CD4-positive, alpha-beta memory T cell (primary cell): ENCODE results near the gene DPAGT1. TPM values are rescaled to one million over a fixed set of nuclear protein-coding genes. Genes with fewer than 3 reads are reported as not detected.

Source experiments
- CTCF ChIA-PET: fragments of 350-600 bp; sonication (Branson Sonifier 250); formaldehyde crosslinking; loops from one replicate; lab custom pipeline; 2021; ENCODE audit warnings: inconsistent platforms; ENCODE audit not compliant: partially characterized antibody; lab: Charles Lee
- POLR2A ChIA-PET: fragments of 350-600 bp; sonication (Branson Sonifier 250); formaldehyde crosslinking; loops from one replicate; lab custom pipeline; 2021; ENCODE audit not compliant: partially characterized antibody; lab: Charles Lee
- DNase-seq, 5 donors: peaks; one replicate each; pipeline versions ENCODE4 v3.0.0 to v3.0.0-alpha.2; 2020 to 2022; ENCODE audit warnings: mixed read lengths in 1 of 5
- H3K27ac ChIP-seq: one replicate; pipeline ENCODE4 v1.7.0; 2013; ENCODE audit warnings: low read depth, low read length
- H3K27me3 ChIP-seq: 2 replicates; pipeline ENCODE4 v1.7.0; 2013; ENCODE audit warnings: mild to moderate bottlenecking, low read length, moderate library complexity; ENCODE audit not compliant: insufficient read depth
- H3K36me3 ChIP-seq: 2 replicates; pipeline ENCODE4 v1.7.0; 2013; ENCODE audit warnings: mild to moderate bottlenecking, low read length, moderate library complexity; ENCODE audit not compliant: insufficient read depth
- H3K4me1 ChIP-seq: 2 replicates; pipeline ENCODE4 v1.7.0; 2013; ENCODE audit warnings: mild to moderate bottlenecking, low read length, moderate library complexity; ENCODE audit not compliant: insufficient read depth
- H3K4me3 ChIP-seq, 2 donors: one replicate each; pipeline ENCODE4 v1.7.0; 2013; ENCODE audit warnings: low read length in 2 of 2, mild to moderate bottlenecking in 1 of 2
- H3K9me3 ChIP-seq, 2 donors: one replicate each; pipeline ENCODE4 v1.7.0; 2013; ENCODE audit warnings: low read length in 2 of 2, control low read depth in 1 of 2; ENCODE audit not compliant: control insufficient read depth in 1 of 2
- H3K27ac Mint-ChIP-seq, 7 donors: one replicate each; pipeline ENCODE4 v1.8.0; 2020 to 2021; ENCODE audit warnings: mixed read lengths in 7 of 7, mild to moderate bottlenecking in 6 of 7, inconsistent platforms in 3 of 7, moderate library complexity in 3 of 7
- H3K27me3 Mint-ChIP-seq, 2 donors: one replicate each; pipeline ENCODE4 v1.8.0; 2020 to 2021; ENCODE audit warnings: mixed read lengths in 2 of 2
- H3K36me3 Mint-ChIP-seq, 2 donors: one replicate each; pipeline ENCODE4 v1.8.0; 2020 to 2021; ENCODE audit warnings: mixed read lengths in 2 of 2, inconsistent platforms in 1 of 2, mild to moderate bottlenecking in 1 of 2
- H3K4me1 Mint-ChIP-seq, 4 donors: one replicate each; pipeline ENCODE4 v1.8.0; 2020 to 2021; ENCODE audit warnings: mixed read lengths in 4 of 4, mild to moderate bottlenecking in 1 of 4
- H3K4me3 Mint-ChIP-seq, 8 donors: one replicate each; pipeline ENCODE4 v1.8.0; 2020 to 2021; ENCODE audit warnings: mixed read lengths in 8 of 8, mild to moderate bottlenecking in 7 of 8, moderate library complexity in 6 of 8, inconsistent platforms in 3 of 8
- H3K9me3 Mint-ChIP-seq, 8 donors: one replicate each; pipeline ENCODE4 v1.8.0; 2020 to 2021; ENCODE audit warnings: mixed read lengths in 8 of 8, mild to moderate bottlenecking in 5 of 8, inconsistent platforms in 3 of 8, moderate library complexity in 1 of 8
- intact Hi-C: fragments of 100-400 bp; cut with micrococcal nuclease; formaldehyde crosslinking; loops from one replicate; pipeline ENCODE4 v1.15.1; 2023
- polyA plus RNA-seq, 2 donors: library from polyadenylated mRNA; unstranded; fragments of 300-500 nt; fragmentation: Illumina TruSeq; gene quantifications; one replicate each; pipeline ENCODE4 v1.2.3, GENCODE V29; 2021
- total RNA-seq, 2 experiments: library from RNA; stranded (reverse); gene quantifications; one replicate each; pipeline ENCODE4 v1.2.3, GENCODE V29; 2021

DPAGT1 gene
- total and polyA plus RNA-seq, 4 experiments from 2014 or later = 32.9 to 52.3 (median 52.2) TPM

GRCh38 chr11:119111361-119111925, 9.8 kb upstream of the DPAGT1 start:
- H3K4me3 ChIP-seq = no peak overlapping the region
- H3K27me3 ChIP-seq = no peaks in the 10 kb centered on the region
- H3K4me1 Mint-ChIP-seq = peaks cover 33 to 64% (median 48%) of the 10 kb centered on the region in 4 donors
- peaks cover 39 to 49% of the 10 kb centered on the region in 2 donors for H3K36me3 Mint-ChIP-seq
- intact Hi-C loops = no loop called here
- no peaks in the 10 kb centered on the region for H3K9me3 ChIP-seq
- no peaks in the 10 kb centered on the region for H3K27me3 Mint-ChIP-seq
- no peak overlapping the region for H3K27ac ChIP-seq
- CTCF ChIA-PET = interaction anchor here (1.2 to 1.7 kb wide), 3 partner anchors 9 to 17 kb away, joined by 5 to 7 read pairs (median 5); partner anchors contain the start of gene HINFP
- H3K9me3 Mint-ChIP-seq = no peaks in the 10 kb centered on the region
- H3K36me3 ChIP-seq = peaks cover 37% of the 10 kb centered on the region
- H3K4me1 ChIP-seq = peaks cover 56% of the 10 kb centered on the region
- peak overlapping the region in 2 of 8 donors; percentile 11 to 48 for H3K4me3 Mint-ChIP-seq
- no peak for DNase-seq
- peak overlapping the region in 6 of 7 donors; percentile 2 to 85 (median 72) for H3K27ac Mint-ChIP-seq
- POLR2A ChIA-PET = interaction anchor here (1.7 to 13.3 kb wide), 5 partner anchors 9 to 95 kb away, joined by 4 to 210 read pairs (median 8); partner anchors contain the start of genes CBL, DPAGT1 and HINFP

GRCh38 chr11:119110439-119110838, 8.8 kb upstream of the DPAGT1 start:
- DNase-seq = no peak
- Mint-ChIP-seq H3K4me1 (peaks cover 27 to 62% (median 46%) of the 10 kb centered on the region in 4 donors), H3K9me3 (no peaks in the 10 kb centered on the region), H3K27ac (peak overlapping the region; percentile 3 to 79 (median 57)), H3K4me3 (peak overlapping the region in 2 of 8 donors; percentile 1 to 24), H3K27me3 (no peaks in the 10 kb centered on the region), H3K36me3 (peaks cover 33 to 46% of the 10 kb centered on the region in 2 donors)
- POLR2A ChIA-PET = interaction anchor here (0.9 to 13.3 kb wide), 5 partner anchors 8 to 96 kb away, joined by 3 to 210 read pairs (median 24); partner anchors contain the start of genes CBL, DPAGT1, HINFP and NLRX1
- Histone ChIP-seq H3K27me3 (no peaks in the 10 kb centered on the region), H3K9me3 (no peaks in the 10 kb centered on the region), H3K36me3 (peaks cover 37% of the 10 kb centered on the region), H3K4me3 (no peak overlapping the region), H3K27ac (peak overlapping the region; percentile 12), H3K4me1 (peaks cover 52% of the 10 kb centered on the region)
- intact Hi-C loops = no loop called here
- CTCF ChIA-PET = interaction anchor here (1.1 to 1.2 kb wide), 2 partner anchors 16 to 43 kb away, joined by 3 to 5 read pairs; partner anchors contain the start of gene VPS11

- no peak for DNase-seq
- intact Hi-C loops = no loop called here
- H3K9me3 Mint-ChIP-seq = no peaks in the 10 kb centered on the region
- peak overlapping the region in 7 of 8 donors; percentile 86 to 93 (median 90) for H3K4me3 Mint-ChIP-seq
- Histone ChIP-seq H3K4me1 (peaks cover 46% of the 10 kb centered on the region), H3K27me3 (no peaks in the 10 kb centered on the region), H3K27ac (no peak overlapping the region), H3K9me3 (no peaks in the 10 kb centered on the region), H3K4me3 (no peak overlapping the region), H3K36me3 (peaks cover 37% of the 10 kb centered on the region)
- H3K27me3 Mint-ChIP-seq = no peaks in the 10 kb centered on the region
- CTCF ChIA-PET = interaction anchor here (0.6 to 1.6 kb wide), 9 partner anchors 9 to 214 kb away, joined by 3 to 5 read pairs (median 3); partner anchors contain the start of genes CBL, HINFP and VPS11
- H3K27ac Mint-ChIP-seq = peak overlapping the region in 6 of 7 donors; percentile 36 to 88 (median 80)
- H3K4me1 Mint-ChIP-seq = peaks cover 23 to 60% (median 42%) of the 10 kb centered on the region in 4 donors
- POLR2A ChIA-PET = interaction anchor here (0.9 to 13.3 kb wide), 8 partner anchors 11 to 228 kb away, joined by 3 to 210 read pairs (median 8); partner anchors contain the start of genes CBL, HINFP, HYOU1 and NLRX1
- peaks cover 28 to 42% of the 10 kb centered on the region in 2 donors for H3K36me3 Mint-ChIP-seq
Measured at GRCh38 chr11:119109843-119110242, 8.2 kb upstream of the DPAGT1 start.

- peak overlapping the region; percentile 81 for H3K27ac ChIP-seq
- H3K27me3 Mint-ChIP-seq = no peaks in the 10 kb centered on the region
- peaks cover 36% of the 10 kb centered on the region for H3K4me1 ChIP-seq
- DNase-seq = no peak
- ChIA-PET POLR2A (interaction anchor here (0.9 to 13.3 kb wide), 10 partner anchors 9 to 229 kb away, joined by 3 to 210 read pairs (median 6); partner anchors contain the start of genes HINFP, HMBS, HYOU1 and NLRX1), CTCF (interaction anchor here (0.8 to 1.6 kb wide), 9 partner anchors 9 to 215 kb away, joined by 3 to 5 read pairs (median 3); partner anchors contain the start of genes CBL and HINFP)
- H3K9me3 ChIP-seq = no peaks in the 10 kb centered on the region
- H3K27me3 ChIP-seq = no peaks in the 10 kb centered on the region
- peaks cover 28 to 36% of the 10 kb centered on the region in 2 donors for H3K36me3 Mint-ChIP-seq
- peak overlapping the region; percentile 86 to 93 (median 90) for H3K4me3 Mint-ChIP-seq
- intact Hi-C loops = no loop called here
- H3K4me1 Mint-ChIP-seq = peaks cover 23 to 61% (median 39%) of the 10 kb centered on the region in 4 donors
- peak overlapping the region; percentile 83 to 93 for H3K4me3 ChIP-seq
- no peaks in the 10 kb centered on the region for H3K9me3 Mint-ChIP-seq
- H3K36me3 ChIP-seq = peaks cover 31% of the 10 kb centered on the region
- peak overlapping the region; percentile 84 to 95 (median 88) for H3K27ac Mint-ChIP-seq
Measured at GRCh38 chr11:119108857-119109221, 7.2 kb upstream of the DPAGT1 start.

GRCh38 chr11:119108146-119108856, 6.6 kb upstream of the DPAGT1 start:
- ChIA-PET POLR2A (interaction anchor here (0.8 to 13.3 kb wide), 14 partner anchors 8 to 1930 kb away, joined by 3 to 210 read pairs (median 6); partner anchors contain the start of genes HINFP, HMBS, HYOU1 and NLRX1), CTCF (interaction anchor here (1.0 to 2.4 kb wide), 5 partner anchors 9 to 98 kb away, joined by 3 to 11 read pairs (median 3); partner anchors contain the start of gene CBL)
- Mint-ChIP-seq H3K36me3 (peaks cover 27 to 34% of the 10 kb centered on the region in 2 donors), H3K4me1 (peaks cover 23 to 60% (median 41%) of the 10 kb centered on the region in 4 donors), H3K4me3 (peak overlapping the region; percentile 86 to 93 (median 90)), H3K27me3 (no peaks in the 10 kb centered on the region), H3K9me3 (no peaks in the 10 kb centered on the region), H3K27ac (peak overlapping the region; percentile 84 to 95 (median 88))
- Histone ChIP-seq H3K27me3 (no peaks in the 10 kb centered on the region), H3K4me1 (peaks cover 37% of the 10 kb centered on the region), H3K9me3 (no peaks in the 10 kb centered on the region), H3K4me3 (peak overlapping the region; percentile 83 to 93), H3K27ac (peak overlapping the region; percentile 81), H3K36me3 (peaks cover 26% of the 10 kb centered on the region)
- intact Hi-C loops = no loop called here
- DNase-seq = peak in 4 of 5 donors; percentile 33 to 68 (median 40)

GRCh38 chr11:119107538-119108145, 6.0 kb upstream of the DPAGT1 start:
- peaks cover 21 to 28% of the 10 kb centered on the region in 2 donors for H3K36me3 Mint-ChIP-seq
- no peaks in the 10 kb centered on the region for H3K27me3 ChIP-seq
- H3K27ac Mint-ChIP-seq = peak overlapping the region; percentile 84 to 95 (median 88)
- intact Hi-C loops = loop anchor here (1.0 kb wide), 2 partner anchors 12 to 14 kb away; partner anchors contain the start of gene HINFP
- H3K9me3 ChIP-seq = no peaks in the 10 kb centered on the region
- H3K4me3 ChIP-seq = peak overlapping the region; percentile 83 to 93
- POLR2A ChIA-PET = interaction anchor here (0.8 to 13.3 kb wide), 21 partner anchors 8 to 1929 kb away, joined by 3 to 210 read pairs (median 6); partner anchors contain the start of genes CBL, CENATAC, HINFP and HMBS
- H3K4me1 ChIP-seq = peaks cover 44% of the 10 kb centered on the region
- H3K27me3 Mint-ChIP-seq = no peaks in the 10 kb centered on the region
- DNase-seq = no peak
- H3K36me3 ChIP-seq = peaks cover 19% of the 10 kb centered on the region
- H3K27ac ChIP-seq = peak overlapping the region; percentile 81
- H3K4me3 Mint-ChIP-seq = peak overlapping the region; percentile 86 to 93 (median 90)
- H3K9me3 Mint-ChIP-seq = no peaks in the 10 kb centered on the region
- peaks cover 26 to 58% (median 42%) of the 10 kb centered on the region in 4 donors for H3K4me1 Mint-ChIP-seq
- CTCF ChIA-PET = interaction anchor here (0.9 to 2.4 kb wide), 9 partner anchors 9 to 89 kb away, joined by 3 to 11 read pairs (median 5); partner anchors contain the start of genes HMBS and VPS11
